ENCODE measurements around the gene SLC22A6. TPM values are rescaled to one million over a fixed set of nuclear protein-coding genes. Genes with fewer than 3 reads are reported as not detected.

SLC22A6 gene
- total and polyA plus RNA-seq, 2 of the 13 experiments (the other 11 are each of a cell fraction or from before 2014, with no cell fraction given) = not detected

GRCh38 chr11:63023841-63024648 lies 39.3 kb upstream of the SLC22A6 start (continued):
- TF ChIP-seq, protein P1, sequence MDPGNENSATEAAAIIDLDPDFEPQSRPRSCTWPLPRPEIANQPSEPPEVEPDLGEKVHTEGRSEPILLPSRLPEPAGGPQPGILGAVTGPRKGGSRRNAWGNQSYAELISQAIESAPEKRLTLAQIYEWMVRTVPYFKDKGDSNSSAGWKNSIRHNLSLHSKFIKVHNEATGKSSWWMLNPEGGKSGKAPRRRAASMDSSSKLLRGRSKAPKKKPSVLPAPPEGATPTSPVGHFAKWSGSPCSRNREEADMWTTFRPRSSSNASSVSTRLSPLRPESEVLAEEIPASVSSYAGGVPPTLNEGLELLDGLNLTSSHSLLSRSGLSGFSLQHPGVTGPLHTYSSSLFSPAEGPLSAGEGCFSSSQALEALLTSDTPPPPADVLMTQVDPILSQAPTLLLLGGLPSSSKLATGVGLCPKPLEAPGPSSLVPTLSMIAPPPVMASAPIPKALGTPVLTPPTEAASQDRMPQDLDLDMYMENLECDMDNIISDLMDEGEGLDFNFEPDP (CRISPR knock-in tag; conservative IDR thresholded peaks at IDR 0.05) = no peak
- TF ChIP-seq FOXA1 (IDR thresholded peaks at IDR 0.05) (no peak), FOXA1 (CRISPR knock-in tag; IDR thresholded peaks at IDR 0.05) (no peak), ZNF614 (CRISPR knock-in tag; IDR thresholded peaks at IDR 0.05; ENCODE audit: borderline replicate concordance) (no peak), SIN3B (IDR thresholded peaks at IDR 0.05; ENCODE audit: low read length) (no peak), ZNF496 (CRISPR knock-in tag; IDR thresholded peaks at IDR 0.05; ENCODE audit: insufficient replicate concordance) (no peak), ZNF713 (CRISPR knock-in tag; IDR thresholded peaks at IDR 0.05) (no peak), HOXD1 (CRISPR knock-in tag; IDR thresholded peaks at IDR 0.05) (no peak), JUND (CRISPR knock-in tag; IDR thresholded peaks at IDR 0.05) (no peak), NR3C1 (CRISPR knock-in tag; IDR thresholded peaks at IDR 0.05) (no peak), ZNF549 (CRISPR knock-in tag; IDR thresholded peaks at IDR 0.05) (no peak), ZNF639 (CRISPR knock-in tag; conservative IDR thresholded peaks at IDR 0.05) (no peak), HNRNPK (IDR thresholded peaks at IDR 0.05; ENCODE audit: low read depth, low read length, poor library complexity, severe bottlenecking) (no peak), ZFP82 (CRISPR knock-in tag; IDR thresholded peaks at IDR 0.05; ENCODE audit: borderline replicate concordance) (no peak), IRF2 (CRISPR knock-in tag; IDR thresholded peaks at IDR 0.05) (0 out of 2 replicates have a peak, but pooled peaks have one; percentile 25), ZNF761 (CRISPR knock-in tag; conservative IDR thresholded peaks at IDR 0.05) (no peak), ZNF251 (CRISPR knock-in tag; IDR thresholded peaks at IDR 0.05) (no peak), FLYWCH1 (CRISPR knock-in tag; IDR thresholded peaks at IDR 0.05) (no peak), RXRB (CRISPR knock-in tag; IDR thresholded peaks at IDR 0.05; ENCODE audit: borderline replicate concordance) (no peak; the same call in 1 of the 2 replicates), FOXK2 (IDR thresholded peaks at IDR 0.05) (no peak), ZNF335 (CRISPR knock-in tag; IDR thresholded peaks at IDR 0.05) (no peak), CERS6 (CRISPR knock-in tag; IDR thresholded peaks at IDR 0.05) (no peak)
- TF ChIP-seq, protein P2, sequence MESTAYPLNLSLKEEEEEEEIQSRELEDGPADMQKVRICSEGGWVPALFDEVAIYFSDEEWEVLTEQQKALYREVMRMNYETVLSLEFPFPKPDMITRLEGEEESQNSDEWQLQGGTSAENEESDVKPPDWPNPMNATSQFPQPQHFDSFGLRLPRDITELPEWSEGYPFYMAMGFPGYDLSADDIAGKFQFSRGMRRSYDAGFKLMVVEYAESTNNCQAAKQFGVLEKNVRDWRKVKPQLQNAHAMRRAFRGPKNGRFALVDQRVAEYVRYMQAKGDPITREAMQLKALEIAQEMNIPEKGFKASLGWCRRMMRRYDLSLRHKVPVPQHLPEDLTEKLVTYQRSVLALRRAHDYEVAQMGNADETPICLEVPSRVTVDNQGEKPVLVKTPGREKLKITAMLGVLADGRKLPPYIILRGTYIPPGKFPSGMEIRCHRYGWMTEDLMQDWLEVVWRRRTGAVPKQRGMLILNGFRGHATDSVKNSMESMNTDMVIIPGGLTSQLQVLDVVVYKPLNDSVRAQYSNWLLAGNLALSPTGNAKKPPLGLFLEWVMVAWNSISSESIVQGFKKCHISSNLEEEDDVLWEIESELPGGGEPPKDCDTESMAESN (CRISPR knock-in tag; conservative IDR thresholded peaks at IDR 0.05) = no peak
- TF ChIP-seq, protein P3, sequence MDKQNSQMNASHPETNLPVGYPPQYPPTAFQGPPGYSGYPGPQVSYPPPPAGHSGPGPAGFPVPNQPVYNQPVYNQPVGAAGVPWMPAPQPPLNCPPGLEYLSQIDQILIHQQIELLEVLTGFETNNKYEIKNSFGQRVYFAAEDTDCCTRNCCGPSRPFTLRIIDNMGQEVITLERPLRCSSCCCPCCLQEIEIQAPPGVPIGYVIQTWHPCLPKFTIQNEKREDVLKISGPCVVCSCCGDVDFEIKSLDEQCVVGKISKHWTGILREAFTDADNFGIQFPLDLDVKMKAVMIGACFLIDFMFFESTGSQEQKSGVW (CRISPR knock-in tag; IDR thresholded peaks at IDR 0.05; ENCODE audit: borderline replicate concordance) = no peak

All from HepG2 (cell line).